Progenitor cell of endocrine pancreas (in vitro differentiated cells): ENCODE results near the gene E2F1. TPM values are rescaled to one million over a fixed set of nuclear protein-coding genes. Genes with fewer than 3 reads are reported as not detected.

ENCODE experiments used
- DNase-seq: peaks from one replicate; pipeline ENCODE4 v3.0.0; 2021; ENCODE audit warnings: low spot score; ENCODE audit not compliant: unreplicated experiment
- H3K27ac Mint-ChIP-seq: 2 replicates; pipeline ENCODE4 v1.8.0; 2021; ENCODE audit warnings: mild to moderate bottlenecking, moderate library complexity, mixed read lengths
- H3K27me3 Mint-ChIP-seq: 2 replicates; pipeline ENCODE4 v1.8.0; 2021; ENCODE audit warnings: mixed read lengths
- H3K36me3 Mint-ChIP-seq: 2 replicates; pipeline ENCODE4 v1.8.0; 2022; ENCODE audit warnings: mixed read lengths; ENCODE audit not compliant: insufficient read depth
- H3K4me1 Mint-ChIP-seq: 2 replicates; pipeline ENCODE4 v1.8.0; 2021; ENCODE audit warnings: low read depth, mixed read lengths
- H3K4me3 Mint-ChIP-seq: 2 replicates; pipeline ENCODE4 v1.8.0; 2021; ENCODE audit warnings: low read depth, mild to moderate bottlenecking, moderate library complexity, mixed read lengths
- H3K9me3 Mint-ChIP-seq: 2 replicates; pipeline ENCODE4 v1.8.0; 2021; ENCODE audit warnings: low read depth, mixed read lengths
- CTCF ChIP-seq: fragments of 200-600 bp; sonication (generic); IDR thresholded peaks from one replicate; pipeline ENCODE4 v1.5.0; 2021; ENCODE audit warnings: antibody characterized with exemption, mild to moderate bottlenecking; ENCODE audit not compliant: unreplicated experiment
- total RNA-seq: library from RNA; stranded (reverse); gene quantifications from 2 replicates; pipeline ENCODE4 v1.2.1, GENCODE V29; 2021

The E2F1 gene
- total RNA-seq, 1 donor from 2014 or later = 26.5 TPM

- DNase-seq = no peak
- no peak overlapping the region for H3K27ac Mint-ChIP-seq
- H3K4me3 Mint-ChIP-seq = no peak overlapping the region
- H3K9me3 Mint-ChIP-seq = no peaks in the 10 kb centered on the region
- H3K4me1 Mint-ChIP-seq = peaks cover 4% of the 10 kb centered on the region
- no peak for TF ChIP-seq CTCF
- H3K36me3 Mint-ChIP-seq = no peaks in the 10 kb centered on the region
- H3K27me3 Mint-ChIP-seq = no peaks in the 10 kb centered on the region
Observed at GRCh38 chr20:33709905-33710541, 23.8 kb upstream of the E2F1 start.

GRCh38 chr20:33709398-33709797, 23.2 kb upstream of the E2F1 start:
- DNase-seq = no peak
- TF ChIP-seq CTCF = no peak
- Mint-ChIP-seq H3K27ac (no peak overlapping the region), H3K27me3 (no peaks in the 10 kb centered on the region), H3K9me3 (no peaks in the 10 kb centered on the region), H3K36me3 (no peaks in the 10 kb centered on the region), H3K4me3 (no peak overlapping the region), H3K4me1 (peaks cover 4% of the 10 kb centered on the region)

GRCh38 chr20:33707668-33708067, 21.5 kb upstream of the E2F1 start:
- no peak for TF ChIP-seq CTCF
- no peak overlapping the region for H3K27ac Mint-ChIP-seq
- no peak overlapping the region for H3K4me3 Mint-ChIP-seq

GRCh38 chr20:33704197-33704924, 18.2 kb upstream of the E2F1 start:
- Mint-ChIP-seq H3K27me3 (no peaks in the 10 kb centered on the region), H3K36me3 (peaks cover 2% of the 10 kb centered on the region), H3K9me3 (peaks cover 3% of the 10 kb centered on the region), H3K4me1 (peaks cover 4% of the 10 kb centered on the region), H3K4me3 (no peak overlapping the region), H3K27ac (no peak overlapping the region)
- no peak for TF ChIP-seq CTCF
- no peak for DNase-seq

More at GRCh38 chr20:33707668-33708067, 21.5 kb upstream of the E2F1 start:
- Mint-ChIP-seq H3K9me3 (no peaks in the 10 kb centered on the region), H3K36me3 (no peaks in the 10 kb centered on the region), H3K4me1 (peaks cover 4% of the 10 kb centered on the region), H3K27me3 (no peaks in the 10 kb centered on the region)
- no peak for DNase-seq

- H3K27ac Mint-ChIP-seq = no peak overlapping the region
- H3K27me3 Mint-ChIP-seq = no peaks in the 10 kb centered on the region
- peaks cover 4% of the 10 kb centered on the region for H3K36me3 Mint-ChIP-seq
- DNase-seq = no peak
- no peak for TF ChIP-seq CTCF
- H3K4me3 Mint-ChIP-seq = no peak overlapping the region
- H3K9me3 Mint-ChIP-seq = peaks cover 3% of the 10 kb centered on the region
- H3K4me1 Mint-ChIP-seq = peaks cover 4% of the 10 kb centered on the region
Observed at GRCh38 chr20:33703498-33704137, 17.4 kb upstream of the E2F1 start.
